Measurements from ENCODE around the gene TAGAP. TPM values are rescaled to one million over a fixed set of nuclear protein-coding genes. Genes with fewer than 3 reads are reported as not detected.

TAGAP gene
- total RNA-seq, 1 experiment from 2014 or later, result 0.22 TPM

- no peak overlapping the region for H3K27ac Mint-ChIP-seq
- no peaks in the 10 kb centered on the region for H3K36me3 Mint-ChIP-seq
These were observed 47.9 kb downstream of the TAGAP start for GRCh38 chr6:158996856-158997255.

More at GRCh38 chr6:158996856-158997255, 47.9 kb downstream of the TAGAP start:
- CTCF ChIA-PET, result no interaction called here
- no peak for DNase-seq (ENCODE audit: low spot score)
- H3K4me1 Mint-ChIP-seq, result peaks cover 11% of the 10 kb centered on the region
- POLR2A ChIA-PET, result no interaction called here
- no peak overlapping the region for H3K4me3 Mint-ChIP-seq
- ATAC-seq, result no peak
- no peaks in the 10 kb centered on the region for H3K27me3 Mint-ChIP-seq (ENCODE audit: low read depth)
- TF ChIP-seq ATF3 (CRISPR knock-in tag; conservative IDR thresholded peaks at IDR 0.05), result no peak
- TF ChIP-seq CREB1 (CRISPR knock-in tag; IDR thresholded peaks at IDR 0.05), result no peak
- TF ChIP-seq E2F4 (CRISPR knock-in tag; IDR thresholded peaks at IDR 0.05; ENCODE audit: borderline replicate concordance, low read depth), result no peak
- no peak for TF ChIP-seq NFE2L1 (CRISPR knock-in tag; IDR thresholded peaks at IDR 0.05)
- TF ChIP-seq KAT7 (CRISPR knock-in tag; IDR thresholded peaks at IDR 0.05; ENCODE audit: borderline replicate concordance), result no peak
- TF ChIP-seq ZNF219 (CRISPR knock-in tag; IDR thresholded peaks at IDR 0.05; ENCODE audit: borderline replicate concordance), result no peak
- TF ChIP-seq GRHL2 (CRISPR knock-in tag; IDR thresholded peaks at IDR 0.05; ENCODE audit: insufficient replicate concordance, severe bottlenecking), result no peak
- TF ChIP-seq AFF4 (CRISPR knock-in tag; IDR thresholded peaks at IDR 0.05; ENCODE audit: borderline replicate concordance), result no peak
- TF ChIP-seq ZNF425 (CRISPR knock-in tag; conservative IDR thresholded peaks at IDR 0.05), result no peak
- no peak for TF ChIP-seq MLX (CRISPR knock-in tag; IDR thresholded peaks at IDR 0.05)
- H3K9me3 Mint-ChIP-seq, result no peaks in the 10 kb centered on the region

Measured in WTC11 (cell line).